NCI-H510A (cell line): Measurements from ENCODE around the gene SRRM1.
"Not testable (repeated sequence)": the region's sequence is repeated elsewhere in the genome, so short reads cannot be mapped to it uniquely, and the experiment has no call there.

Experiments
- DNase-seq: peaks from one replicate; lab custom pipeline; 2025; lab: John Stamatoyannopoulos, UW

SRRM1 gene

GRCh38 chr1:24717887-24718650, 75.0 kb downstream of the SRRM1 start:
- no peak for DNase-seq

GRCh38 chr1:24720152-24720551, 77.0 kb downstream of the SRRM1 start:
- DNase-seq = no peak

- DNase-seq = no peak
These were observed 78.4 kb downstream of the SRRM1 start for GRCh38 chr1:24721533-24721932.

- DNase-seq = not testable (repeated sequence)
These were observed 79.3 kb downstream of the SRRM1 start for GRCh38 chr1:24722073-24723035.
